GM18907 (cell line): ENCODE results near the gene VPS51.
A peak's percentile ranks its signal among the peaks of the same experiment; 100 is the strongest.

ENCODE experiments used
- ATAC-seq: cut with Tn5 transposase; IDR thresholded peaks from one replicate; pipeline ENCODE4 v1.9.1; 2021; ENCODE audit warnings: mild to moderate bottlenecking, moderate library complexity; ENCODE audit not compliant: unreplicated experiment

Gene VPS51

DNA sequence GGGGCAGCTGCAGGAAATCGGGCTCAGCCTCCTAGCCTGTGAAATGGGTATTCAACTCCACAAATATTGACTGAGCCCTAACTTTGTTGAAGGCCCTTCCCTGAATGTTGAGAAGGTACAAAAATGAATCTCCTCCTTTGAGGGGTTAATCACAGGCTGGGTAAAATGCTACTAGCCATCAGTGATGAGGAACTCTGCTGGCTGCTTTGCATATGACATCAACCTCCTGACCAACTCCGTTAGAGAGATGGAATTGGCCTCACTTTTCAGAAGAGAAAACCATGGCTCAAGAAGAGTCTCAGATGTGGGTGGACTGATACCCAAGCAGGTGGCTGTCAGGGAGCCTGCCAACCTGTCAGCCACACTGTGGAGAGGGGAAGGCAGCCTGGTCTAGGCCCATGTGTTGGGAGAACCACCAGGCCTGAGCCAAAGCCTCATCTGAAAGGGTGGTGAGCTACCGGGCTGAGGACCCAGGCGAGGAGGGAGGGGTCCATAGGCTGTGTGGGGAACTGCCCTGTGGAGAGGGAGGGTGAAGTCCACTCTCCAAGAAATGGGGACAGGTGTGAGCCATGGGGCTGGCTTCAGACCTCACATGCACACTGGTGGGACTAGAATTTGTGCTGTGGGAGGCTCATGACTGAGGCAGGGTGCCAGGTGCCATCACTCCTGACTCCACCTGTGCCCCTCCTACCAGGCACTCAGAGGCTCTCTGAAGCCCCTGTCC lies 23.9 kb upstream of the VPS51 start:
- ATAC-seq = no peak

DNA sequence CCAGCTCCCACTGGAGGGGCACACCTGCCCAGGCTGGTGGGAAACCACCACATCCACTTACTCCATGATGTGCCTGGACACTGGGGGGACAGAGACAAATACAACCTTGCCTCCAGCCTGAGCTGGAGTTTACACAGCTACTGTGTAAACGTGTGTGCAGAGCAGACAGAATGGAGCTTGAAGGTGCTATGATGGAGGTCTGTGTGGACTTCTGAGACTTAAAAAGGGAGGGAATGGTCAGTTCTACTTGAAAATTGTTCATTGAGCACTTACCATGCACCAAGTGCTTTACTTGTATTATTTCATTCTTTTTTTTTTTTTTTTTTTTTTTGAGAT lies 23.4 kb upstream of the VPS51 start:
- no peak for ATAC-seq

GRCh38 chr11:65077451-65077850 lies 18.6 kb upstream of the VPS51 start:
- ATAC-seq = no peak

GRCh38 chr11:65078151-65078550 lies 17.9 kb upstream of the VPS51 start:
- peak; percentile 49 for ATAC-seq

- ATAC-seq = no peak
Observed at GRCh38 chr11:65078786-65079342, 17.1 kb upstream of the VPS51 start.

- peak; percentile 20 for ATAC-seq
Observed at GRCh38 chr11:65083134-65083833, 12.7 kb upstream of the VPS51 start.

- peak; percentile 77 for ATAC-seq
Observed at GRCh38 chr11:65083834-65084597, 12.0 kb upstream of the VPS51 start, which contains the start of the genes CDCA5 and ZFPL1. Gene CDCA5, minus strand, starts transcription at chr11:65084040. Its CDS starts 62 bp downstream, at chr11:65083978. Gene ZFPL1, plus strand, starts transcription at chr11:65084222. Its CDS starts 477 bp downstream, at chr11:65084699.

DNA sequence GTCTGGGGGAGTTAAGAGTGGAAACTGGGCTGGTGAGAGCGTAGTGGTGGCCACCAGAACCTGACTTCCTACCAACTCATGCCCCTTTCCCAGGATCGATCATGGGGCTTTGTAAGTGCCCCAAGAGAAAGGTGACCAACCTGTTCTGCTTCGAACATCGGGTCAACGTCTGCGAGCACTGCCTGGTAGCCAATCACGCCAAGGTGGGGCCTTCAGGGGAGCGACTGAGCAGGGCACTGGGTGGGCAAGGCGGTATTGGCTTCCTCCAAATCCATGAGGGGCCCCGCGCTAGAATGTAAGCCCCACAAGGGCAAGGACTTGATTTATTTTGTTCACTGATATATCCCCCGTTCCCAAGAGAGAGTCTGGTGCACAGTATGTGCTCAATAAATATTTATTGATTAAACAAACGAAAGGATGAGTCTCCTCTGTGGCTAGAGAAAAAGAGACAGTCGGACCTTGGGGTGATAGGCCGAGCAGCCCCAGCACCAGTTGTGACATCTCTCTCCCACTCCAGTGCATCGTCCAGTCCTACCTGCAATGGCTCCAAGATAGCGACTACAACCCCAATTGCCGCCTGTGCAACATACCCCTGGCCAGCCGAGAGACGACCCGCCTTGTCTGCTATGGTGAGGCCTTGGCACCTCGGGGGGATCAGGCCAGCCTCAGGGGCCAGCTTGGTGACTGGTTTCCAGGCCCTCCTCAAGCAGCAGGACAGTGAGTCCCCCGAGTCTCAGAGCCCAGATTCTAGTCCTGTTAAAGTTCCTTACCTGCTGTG lies 11.2 kb upstream of the VPS51 start:
- ATAC-seq = peak; percentile 14

DNA sequence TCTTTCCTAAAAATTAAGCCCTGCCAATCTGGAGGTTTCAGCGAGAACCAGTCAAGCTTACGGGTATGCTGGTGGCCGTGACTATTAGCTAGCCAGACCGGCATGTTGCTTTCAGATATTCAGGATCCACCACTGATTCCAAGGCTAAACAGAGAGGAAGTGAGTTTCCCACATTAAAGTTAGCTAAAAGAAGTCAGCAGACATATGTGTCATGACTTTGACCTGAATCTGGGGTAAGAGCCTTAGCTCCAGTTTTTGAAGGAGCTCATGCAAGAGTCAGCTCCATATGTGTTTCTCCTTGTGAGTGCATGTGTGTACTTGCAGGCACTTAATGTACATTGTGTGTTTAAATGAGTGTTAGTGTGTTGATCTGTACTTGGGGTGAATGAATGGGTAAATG lies 10.6 kb upstream of the VPS51 start:
- no peak for ATAC-seq

DNA sequence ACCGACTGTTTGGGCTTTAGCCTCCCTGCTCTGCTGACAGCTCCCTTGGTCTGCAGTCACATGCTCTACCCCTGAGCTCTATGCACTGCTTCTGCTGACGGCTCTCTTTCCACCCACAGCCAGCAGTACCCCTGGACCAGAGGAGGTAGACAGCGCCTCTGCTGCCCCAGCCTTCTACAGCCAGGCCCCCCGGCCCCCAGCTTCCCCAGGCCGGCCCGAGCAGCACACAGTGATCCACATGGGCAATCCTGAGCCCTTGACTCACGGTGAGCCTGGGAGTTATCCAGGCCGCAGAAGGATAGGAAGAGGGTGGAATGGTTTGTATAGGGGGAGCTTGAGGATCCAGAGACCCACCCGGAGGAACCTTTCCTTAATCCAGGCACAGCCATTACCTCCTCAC lies 9.2 kb upstream of the VPS51 start:
- ATAC-seq = no peak

DNA sequence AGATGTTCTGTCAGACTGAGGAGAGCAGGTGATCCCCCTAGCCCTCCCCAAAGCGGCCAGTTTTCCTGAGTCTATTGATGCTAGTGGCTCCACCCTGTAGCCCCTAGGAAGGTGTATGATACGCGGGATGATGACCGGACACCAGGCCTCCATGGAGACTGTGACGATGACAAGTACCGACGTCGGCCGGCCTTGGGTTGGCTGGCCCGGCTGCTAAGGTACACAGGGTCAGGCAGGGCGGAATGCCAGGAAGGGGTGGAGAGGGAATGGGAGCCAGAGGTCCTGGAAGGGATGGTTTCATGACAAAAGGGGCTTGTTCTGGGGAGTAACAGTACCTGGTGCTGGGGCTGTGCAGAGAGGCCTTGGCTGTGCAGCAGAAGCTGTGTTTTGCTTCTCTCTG lies 8.8 kb upstream of the VPS51 start:
- ATAC-seq = no peak

- no peak for ATAC-seq
Observed at GRCh38 chr11:65087827-65088226, 8.2 kb upstream of the VPS51 start.

GRCh38 chr11:65089621-65090020 lies 6.4 kb upstream of the VPS51 start:
- no peak for ATAC-seq

DNA sequence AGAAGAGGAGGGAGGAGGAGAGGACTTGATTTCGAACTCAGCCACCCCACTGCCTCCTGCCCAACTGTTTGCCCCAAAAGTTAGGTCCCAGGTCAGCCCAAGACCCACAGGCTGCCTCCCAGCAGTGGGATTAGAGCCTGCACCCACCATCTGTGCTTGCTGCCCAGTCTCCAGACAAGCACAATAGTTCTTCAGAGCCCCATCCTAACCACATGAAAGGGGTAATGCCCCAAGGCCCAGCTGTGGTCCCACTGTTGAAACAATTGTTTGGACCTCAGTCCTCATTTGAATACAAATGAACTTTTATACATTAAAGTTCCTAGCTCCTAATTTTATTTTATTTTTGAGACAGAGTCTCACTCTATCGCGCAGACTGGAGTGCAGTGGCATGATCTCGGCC lies 5.4 kb upstream of the VPS51 start:
- ATAC-seq = no peak

- no peak for ATAC-seq
Observed at GRCh38 chr11:65095427-65095826, 587 bp upstream of the VPS51 start.

GRCh38 chr11:65096926-65097325 lies 912 bp downstream of the VPS51 start:
- no peak for ATAC-seq

- no peak for ATAC-seq
Observed at GRCh38 chr11:65100674-65101350, 4.8 kb downstream of the VPS51 start.

DNA sequence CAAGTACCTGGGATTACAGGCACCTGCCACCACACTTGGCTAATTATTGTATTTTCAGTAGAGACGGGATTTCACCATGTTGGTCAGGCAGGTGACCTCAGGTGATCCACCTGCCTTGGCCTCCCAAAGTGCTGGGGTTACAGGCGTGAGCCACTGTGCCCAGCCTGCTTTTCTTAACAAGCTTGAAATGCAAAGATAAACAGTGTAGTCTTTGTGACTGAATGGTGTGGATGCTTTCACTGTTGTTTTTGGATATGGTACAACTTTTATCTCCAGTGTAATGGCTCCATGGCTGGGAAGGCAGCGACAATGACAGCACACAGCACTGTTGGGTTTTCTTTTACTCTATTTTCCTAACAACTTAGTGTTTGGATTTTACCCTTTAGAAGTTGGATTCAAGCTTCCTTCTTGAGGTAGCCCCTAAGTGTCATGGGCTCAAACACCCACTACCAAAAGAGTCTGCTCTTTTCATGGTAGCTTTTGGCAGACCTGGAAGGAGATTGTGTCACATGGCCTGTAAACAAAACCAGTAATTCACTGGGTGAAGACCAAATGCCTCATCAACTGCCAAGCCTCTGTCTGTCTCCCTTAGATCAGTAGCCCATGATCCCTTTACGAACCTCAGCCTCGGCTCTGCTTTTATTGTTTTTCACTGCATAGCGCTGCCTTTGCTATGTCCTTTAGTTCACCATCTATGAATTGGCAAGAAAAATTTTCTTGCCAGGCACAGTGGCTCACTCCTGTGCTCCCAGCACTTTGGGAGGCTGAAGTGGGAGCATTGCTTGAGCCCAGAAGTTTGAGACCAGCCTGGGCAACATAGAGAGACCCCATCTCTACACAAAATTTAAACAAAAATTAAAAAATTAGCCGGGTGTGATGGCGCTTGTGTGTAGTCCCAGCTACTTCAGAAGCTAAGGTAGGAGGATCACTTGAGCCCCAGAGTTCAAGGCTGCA lies 6.4 kb downstream of the VPS51 start:
- no peak for ATAC-seq

GRCh38 chr11:65103476-65103875 lies 7.5 kb downstream of the VPS51 start:
- no peak for ATAC-seq
